ENCODE data around the gene AOPEP. TPM values are rescaled to one million over a fixed set of nuclear protein-coding genes. Genes with fewer than 3 reads are reported as not detected.
A peak's percentile ranks its signal among the peaks of the same experiment; 100 is the strongest.

AOPEP gene
- total RNA-seq, 4 donors from 2014 or later = 305 to 458 (median 419) TPM

- H3K27me3 ChIP-seq = no peaks in the 10 kb centered on the region
- no peak for DNase-seq (ENCODE audit: extremely low spot score)
- peaks cover 9 to 23% (median 11%) of the 10 kb centered on the region in 4 donors for H3K4me1 ChIP-seq
- WGBS = 88% methylated on average over 2 of the region's 2 CpGs
- intact Hi-C loops (cut with DNase I) = no loop called here
- H3K36me3 ChIP-seq = no peaks in the 10 kb centered on the region
- H3K4me3 ChIP-seq = no peak overlapping the region
- no peaks in the 10 kb centered on the region for H3K9me3 ChIP-seq
- TF ChIP-seq EP300 (IDR thresholded peaks at IDR 0.05) = no peak
- TF ChIP-seq POLR2A (IDR thresholded peaks at IDR 0.05; ENCODE audit: low read depth) = no peak
- TF ChIP-seq, protein P1, sequence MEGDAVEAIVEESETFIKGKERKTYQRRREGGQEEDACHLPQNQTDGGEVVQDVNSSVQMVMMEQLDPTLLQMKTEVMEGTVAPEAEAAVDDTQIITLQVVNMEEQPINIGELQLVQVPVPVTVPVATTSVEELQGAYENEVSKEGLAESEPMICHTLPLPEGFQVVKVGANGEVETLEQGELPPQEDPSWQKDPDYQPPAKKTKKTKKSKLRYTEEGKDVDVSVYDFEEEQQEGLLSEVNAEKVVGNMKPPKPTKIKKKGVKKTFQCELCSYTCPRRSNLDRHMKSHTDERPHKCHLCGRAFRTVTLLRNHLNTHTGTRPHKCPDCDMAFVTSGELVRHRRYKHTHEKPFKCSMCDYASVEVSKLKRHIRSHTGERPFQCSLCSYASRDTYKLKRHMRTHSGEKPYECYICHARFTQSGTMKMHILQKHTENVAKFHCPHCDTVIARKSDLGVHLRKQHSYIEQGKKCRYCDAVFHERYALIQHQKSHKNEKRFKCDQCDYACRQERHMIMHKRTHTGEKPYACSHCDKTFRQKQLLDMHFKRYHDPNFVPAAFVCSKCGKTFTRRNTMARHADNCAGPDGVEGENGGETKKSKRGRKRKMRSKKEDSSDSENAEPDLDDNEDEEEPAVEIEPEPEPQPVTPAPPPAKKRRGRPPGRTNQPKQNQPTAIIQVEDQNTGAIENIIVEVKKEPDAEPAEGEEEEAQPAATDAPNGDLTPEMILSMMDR (IDR thresholded peaks at IDR 0.05) = no peak
- no peak for TF ChIP-seq POLR2AphosphoS5 (IDR thresholded peaks at IDR 0.05)
- no peak overlapping the region for H3K27ac ChIP-seq (replicated peaks in 1 of 4)
These were observed 132.7 kb downstream of the AOPEP start for GRCh38 chr9:94859226-94859625.

DNA sequence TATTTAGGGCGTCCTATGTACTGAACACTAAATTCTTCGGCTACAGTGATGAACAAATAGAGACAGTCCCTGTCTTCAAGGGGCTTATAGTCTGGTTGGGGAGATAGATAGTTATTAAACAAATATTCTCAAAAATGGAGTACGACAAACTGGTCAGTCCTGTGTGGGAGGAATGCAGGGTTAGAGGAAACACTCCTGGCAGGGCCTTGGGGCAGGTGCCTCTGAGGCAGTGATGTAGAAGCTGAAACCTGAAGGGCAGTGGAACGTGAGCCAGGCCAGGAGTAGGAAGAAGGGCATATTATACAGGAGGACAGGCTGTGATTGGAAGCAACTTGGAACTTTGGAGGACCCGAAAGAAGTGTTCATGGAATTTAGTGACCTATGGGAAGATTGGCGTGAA lies 133.4 kb downstream of the AOPEP start:
- H3K9me3 ChIP-seq = no peaks in the 10 kb centered on the region
- TF ChIP-seq POLR2AphosphoS5 (IDR thresholded peaks at IDR 0.05) (no peak), POLR2A (IDR thresholded peaks at IDR 0.05; ENCODE audit: low read depth) (no peak), EP300 (IDR thresholded peaks at IDR 0.05) (no peak)
- TF ChIP-seq, protein P1 (IDR thresholded peaks at IDR 0.05) = no peak
- DNase-seq (ENCODE audit: extremely low spot score) = no peak
- no peak overlapping the region for H3K4me3 ChIP-seq
- intact Hi-C loops (cut with DNase I) = no loop called here
- no peak overlapping the region for H3K27ac ChIP-seq (replicated peaks in 1 of 4)
- H3K36me3 ChIP-seq = no peaks in the 10 kb centered on the region
- WGBS = 99% methylated on average over 6 of the region's 6 CpGs
- H3K27me3 ChIP-seq = no peaks in the 10 kb centered on the region
- peaks cover 11 to 29% (median 17%) of the 10 kb centered on the region in 4 donors for H3K4me1 ChIP-seq

GRCh38 chr9:94860678-94861588 lies 134.4 kb downstream of the AOPEP start:
- Histone ChIP-seq H3K4me1 (peaks cover 21 to 40% (median 28%) of the 10 kb centered on the region in 4 donors), H3K36me3 (no peaks in the 10 kb centered on the region), H3K27ac (replicated peaks in 1 of 4) (peak overlapping the region in 1 of 4 donors; percentile 12), H3K4me3 (no peak overlapping the region), H3K27me3 (no peaks in the 10 kb centered on the region), H3K9me3 (no peaks in the 10 kb centered on the region)
- TF ChIP-seq EP300 (IDR thresholded peaks at IDR 0.05) (no peak), POLR2AphosphoS5 (IDR thresholded peaks at IDR 0.05) (no peak), POLR2A (IDR thresholded peaks at IDR 0.05; ENCODE audit: low read depth) (no peak)
- TF ChIP-seq, protein P1 (IDR thresholded peaks at IDR 0.05) = no peak
- intact Hi-C loops (cut with DNase I) = no loop called here
- no peak for DNase-seq (ENCODE audit: extremely low spot score)
- WGBS = 74% methylated on average over 10 of the region's 10 CpGs

DNA sequence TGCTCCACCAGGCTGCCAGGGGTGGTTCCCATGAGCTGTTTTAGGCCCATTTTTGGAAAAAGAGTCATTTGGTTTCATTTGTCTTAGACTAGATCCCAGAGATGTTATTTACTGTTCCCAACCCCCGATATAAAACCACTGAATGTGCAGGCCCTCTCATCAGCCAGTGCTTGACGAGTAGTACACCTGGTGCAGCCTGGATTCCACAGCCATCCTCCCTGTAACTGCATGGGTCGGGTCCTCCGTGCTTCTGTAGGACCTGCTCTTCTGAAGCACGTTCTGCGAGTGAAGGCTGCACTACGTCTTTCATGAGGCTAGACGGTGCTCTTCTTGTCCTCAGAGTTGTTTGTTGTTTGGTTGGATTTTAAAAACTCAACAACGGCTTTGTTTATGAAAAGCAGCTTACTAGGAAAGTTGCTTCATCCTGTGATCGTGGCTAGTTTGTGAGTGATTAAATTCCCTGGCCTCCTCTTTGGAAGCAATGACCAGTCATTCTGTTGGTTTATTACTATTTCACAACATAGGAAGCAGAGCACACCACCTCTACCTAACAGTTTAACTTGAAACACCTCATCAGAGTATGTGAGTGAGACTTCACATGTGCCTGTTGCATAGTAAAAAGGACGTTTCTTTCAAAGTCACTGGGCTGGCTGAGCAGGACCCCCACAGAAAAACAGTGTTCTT lies 135.2 kb downstream of the AOPEP start:
- H3K4me3 ChIP-seq = no peak overlapping the region
- H3K9me3 ChIP-seq = no peaks in the 10 kb centered on the region
- WGBS = 90% methylated on average over 11 of the region's 11 CpGs
- no peaks in the 10 kb centered on the region for H3K27me3 ChIP-seq
- H3K27ac ChIP-seq (replicated peaks in 1 of 4) = peak overlapping the region in 2 of 4 donors; percentile 12 to 46
- TF ChIP-seq POLR2AphosphoS5 (IDR thresholded peaks at IDR 0.05) = peak in 1 of 2 donors; percentile 39
- TF ChIP-seq, protein P1 (IDR thresholded peaks at IDR 0.05) = no peak
- intact Hi-C loops (cut with DNase I) = no loop called here
- DNase-seq (ENCODE audit: extremely low spot score) = no peak
- no peaks in the 10 kb centered on the region for H3K36me3 ChIP-seq
- peaks cover 29 to 48% (median 36%) of the 10 kb centered on the region in 4 donors for H3K4me1 ChIP-seq

Data from esophagus muscularis mucosa (tissue), 4 donors.